H1 (cell line): ENCODE results near the gene CD48. TPM values are rescaled to one million over a fixed set of nuclear protein-coding genes. Genes with fewer than 3 reads are reported as not detected.

Experiments
- CTCF ChIA-PET: fragments of 300-600 bp; sonication (Branson Sonifier 250); formaldehyde crosslinking; loops from one replicate; lab custom pipeline; 2021; ENCODE audit not compliant: partially characterized antibody; lab: Charles Lee
- POLR2A ChIA-PET: fragments of 300-600 bp; sonication (Branson Sonifier 250); formaldehyde crosslinking; loops from one replicate; lab custom pipeline; 2021; ENCODE audit warnings: inconsistent platforms; ENCODE audit not compliant: partially characterized antibody; lab: Charles Lee
- DNase-seq, 2 experiments: peaks; one replicate each; pipeline versions ENCODE4 v3.0.0 to v3.0.0-alpha.2; 2010 to 2022; ENCODE audit warnings: low spot score in 2 of 2, low read depth in 1 of 2, mixed read lengths in 1 of 2
- FAIRE-seq: peaks from 2 replicates; lab custom pipeline; 2011; peaks lifted over from hg19 to GRCh38; lab: Jason Lieb, UNC
- H2AFZ ChIP-seq: 2 replicates; pipeline ENCODE4 v1.8.1; 2012; ENCODE audit warnings: low read length, inconsistent platforms
- H2AK5ac ChIP-seq: 2 replicates; pipeline ENCODE4 v1.6.1; 2013; ENCODE audit warnings: low read depth, low read length
- H2BK120ac ChIP-seq: replicated peaks from 2 replicates; pipeline ENCODE3; 2013; ENCODE audit warnings: low read depth, low read length, inconsistent platforms
- H2BK12ac ChIP-seq: 2 replicates; pipeline ENCODE4 v1.6.1; 2013; ENCODE audit warnings: low read depth, low read length
- H2BK15ac ChIP-seq: 2 replicates; pipeline ENCODE4 v1.6.1; 2013; ENCODE audit warnings: low read length
- H2BK20ac ChIP-seq: 2 replicates; pipeline ENCODE4 v1.6.1; 2013; ENCODE audit warnings: low read length
- H2BK5ac ChIP-seq: 2 replicates; pipeline ENCODE4 v1.6.1; 2013; ENCODE audit warnings: low read depth, low read length
- H3K14ac ChIP-seq: 2 replicates; pipeline ENCODE4 v1.6.1; 2013; ENCODE audit warnings: inconsistent platforms; ENCODE audit not compliant: insufficient read length
- H3K18ac ChIP-seq: 2 replicates; pipeline ENCODE4 v1.6.1; 2013; ENCODE audit warnings: low read length; ENCODE audit errors: extremely low read depth
- H3K23ac ChIP-seq: 2 replicates; pipeline ENCODE4 v1.6.1; 2013; ENCODE audit warnings: inconsistent platforms; ENCODE audit not compliant: insufficient read length
- H3K23me2 ChIP-seq: 2 replicates; pipeline ENCODE4 v1.6.1; 2013; ENCODE audit warnings: low read depth, low read length
- H3K27ac ChIP-seq: 2 replicates; pipeline ENCODE4 v1.6.1; 2011; ENCODE audit warnings: low read depth, low read length, inconsistent platforms
- H3K27me3 ChIP-seq, 4 experiments: replicated peaks in 1 of 4; 1 replicate in 1 of 4; 2 replicates in 3 of 4; pipeline versions ENCODE4 v1.6.1 to v1.8.1; 2011 to 2013; ENCODE audit warnings: low read length in 3 of 4, mild to moderate bottlenecking in 3 of 4, inconsistent platforms in 2 of 4, mixed read lengths in 2 of 4, moderate library complexity in 1 of 4; ENCODE audit not compliant: control insufficient read depth in 3 of 4, insufficient read depth in 3 of 4; ENCODE audit errors: extremely low read depth in 1 of 4
- H3K36me3 ChIP-seq, 4 experiments: 2 replicates each; pipeline versions ENCODE4 v1.6.1 to v1.8.1; 2011 to 2013; ENCODE audit warnings: mild to moderate bottlenecking in 4 of 4, low read length in 3 of 4, moderate library complexity in 2 of 4, control low read depth in 1 of 4, inconsistent platforms in 1 of 4; ENCODE audit not compliant: insufficient read depth in 4 of 4, control insufficient read depth in 2 of 4
- H3K4ac ChIP-seq: replicated peaks from 2 replicates; pipeline ENCODE3; 2013; ENCODE audit warnings: low read length, low read depth, mixed read lengths, inconsistent platforms; ENCODE audit not compliant: insufficient read length
- H3K4me1 ChIP-seq, 4 experiments: replicated peaks in 1 of 4; 1 replicate in 1 of 4; 2 replicates in 3 of 4; pipeline versions ENCODE4 v1.6.1 to v1.8.1; 2011 to 2013; ENCODE audit warnings: low read length in 3 of 4, inconsistent platforms in 2 of 4, mixed read lengths in 1 of 4; ENCODE audit not compliant: insufficient read depth in 4 of 4, control insufficient read depth in 3 of 4
- H3K4me2 ChIP-seq, 2 experiments: 2 replicates each; pipeline versions ENCODE4 v1.6.1 to v1.8.1; 2011 to 2013; ENCODE audit warnings: low read depth in 2 of 2, low read length in 2 of 2, control low read depth in 1 of 2, inconsistent platforms in 1 of 2, mild to moderate bottlenecking in 1 of 2; ENCODE audit not compliant: insufficient read depth in 1 of 2
- H3K4me3 ChIP-seq, 4 experiments: fragments of 200-600, 300-600 bp in 1 of 4; sonication (generic), shearing (Covaris generic), sonication (Bioruptor Twin) in 1 of 4; 2 replicates each; pipeline versions ENCODE4 v1.5.1 to v1.8.1; 2011 to 2016; ENCODE audit warnings: low read length in 4 of 4, low read depth in 3 of 4, control low read depth in 2 of 4, inconsistent platforms in 2 of 4, mild to moderate bottlenecking in 2 of 4, mixed read lengths in 1 of 4, moderate library complexity in 1 of 4; ENCODE audit not compliant: insufficient read depth in 2 of 4; ENCODE audit errors: extremely low read depth in 1 of 4
- H3K56ac ChIP-seq: replicated peaks from 2 replicates; pipeline ENCODE3; 2013; ENCODE audit warnings: low read depth, mild to moderate bottlenecking, mixed read lengths, low read length, inconsistent platforms; ENCODE audit not compliant: insufficient read length
- H3K79me1 ChIP-seq: 2 replicates; pipeline ENCODE4 v1.6.1; 2013; ENCODE audit warnings: low read depth, low read length, control low read depth
- H3K79me2 ChIP-seq, 2 experiments: 2 replicates each; pipeline versions ENCODE4 v1.6.1 to v1.8.1; 2012 to 2013; ENCODE audit warnings: low read length in 2 of 2, mild to moderate bottlenecking in 2 of 2, inconsistent platforms in 1 of 2; ENCODE audit not compliant: insufficient read depth in 2 of 2, control insufficient read depth in 1 of 2
- H3K9ac ChIP-seq, 4 experiments: replicated peaks in 1 of 4; 1 replicate in 1 of 4; 2 replicates in 3 of 4; pipeline versions ENCODE4 v1.6.1 to v1.8.1; 2011 to 2013; ENCODE audit warnings: low read depth in 3 of 4, low read length in 3 of 4, control low read depth in 2 of 4, mild to moderate bottlenecking in 2 of 4, moderate library complexity in 2 of 4, inconsistent platforms in 1 of 4; ENCODE audit errors: extremely low read depth in 1 of 4
- H3K9me3 ChIP-seq, 2 experiments: 2 replicates each; pipeline versions ENCODE4 v1.6.1 to v1.8.1; 2012 to 2013; ENCODE audit warnings: mild to moderate bottlenecking in 2 of 2, moderate library complexity in 2 of 2, control low read depth in 1 of 2, inconsistent platforms in 1 of 2, low read depth in 1 of 2, low read length in 1 of 2, mixed read lengths in 1 of 2; ENCODE audit not compliant: insufficient read depth in 2 of 2
- H4K20me1 ChIP-seq, 2 experiments: replicated peaks in 1 of 2; 2 replicates each; pipeline versions ENCODE3 to v1.8.1; 2011 to 2013; ENCODE audit warnings: inconsistent platforms in 2 of 2, low read length in 2 of 2, mild to moderate bottlenecking in 1 of 2; ENCODE audit not compliant: insufficient read depth in 2 of 2, control insufficient read depth in 1 of 2
- H4K5ac ChIP-seq: 2 replicates; pipeline ENCODE4 v1.6.1; 2013; ENCODE audit warnings: low read length, low read depth, mixed read lengths, inconsistent platforms; ENCODE audit not compliant: insufficient read length
- H4K8ac ChIP-seq: 2 replicates; pipeline ENCODE4 v1.8.0; 2013; ENCODE audit warnings: mild to moderate bottlenecking, moderate library complexity, low read length, inconsistent platforms; ENCODE audit not compliant: insufficient read depth; ENCODE audit errors: extremely low read depth
- H4K91ac ChIP-seq: replicated peaks from 2 replicates; pipeline ENCODE3; 2013; ENCODE audit warnings: low read length, mixed read lengths, inconsistent platforms; ENCODE audit not compliant: insufficient read length
- ATF2 ChIP-seq: IDR thresholded peaks from 2 replicates; pipeline ENCODE4 v1.6.1; 2012; ENCODE audit warnings: low read length, inconsistent platforms
- BACH1 ChIP-seq: IDR thresholded peaks from 2 replicates; pipeline ENCODE4 v1.6.1; 2012; ENCODE audit warnings: low read length, improper control_type of control experiment
- CBX5 ChIP-seq: fragments of 300-800, 300-1000 bp; sonication (generic); IDR thresholded peaks from 2 replicates; pipeline ENCODE4 v1.7.1; 2016; ENCODE audit warnings: antibody characterized with exemption, low read length, low read depth
- CHD2 ChIP-seq: IDR thresholded peaks from 2 replicates; pipeline ENCODE4 v1.6.1; 2012; ENCODE audit warnings: low read length, improper control_type of control experiment
- E2F6 ChIP-seq: IDR thresholded peaks from 2 replicates; pipeline ENCODE4 v1.6.1; 2012; ENCODE audit warnings: inconsistent platforms
- EGR1 ChIP-seq: IDR thresholded peaks from 2 replicates; pipeline ENCODE4 v1.6.1; 2011; ENCODE audit warnings: low read depth, low read length, borderline replicate concordance
- GTF2F1 ChIP-seq: IDR thresholded peaks from 2 replicates; pipeline ENCODE4 v1.6.1; 2012; ENCODE audit warnings: low read depth, low read length, improper control_type of control experiment, borderline replicate concordance
- KDM1A ChIP-seq: fragments of 200-600, 300-600 bp; sonication (generic); IDR thresholded peaks from 2 replicates; pipeline ENCODE4 v1.7.1; 2016; ENCODE audit warnings: mild to moderate bottlenecking, low read length, borderline replicate concordance
- NRF1 ChIP-seq: IDR thresholded peaks from 2 replicates; pipeline ENCODE4 v1.6.1; 2011; ENCODE audit warnings: mild to moderate bottlenecking, low read depth, low read length, improper control_type of control experiment
- RBBP5 ChIP-seq: IDR thresholded peaks from 2 replicates; pipeline ENCODE4 v1.7.1; 2012; ENCODE audit warnings: low read depth, mild to moderate bottlenecking, inconsistent platforms, low read length, moderate library complexity, borderline replicate concordance
- RXRA ChIP-seq: IDR thresholded peaks from 2 replicates; pipeline ENCODE4 v1.6.1; 2011; ENCODE audit warnings: low read depth, mild to moderate bottlenecking, low read length, moderate library complexity; ENCODE audit not compliant: insufficient read depth
- SP4 ChIP-seq: IDR thresholded peaks from 2 replicates; pipeline ENCODE4 v1.6.1; 2012; ENCODE audit warnings: low read length, inconsistent platforms
- TCF12 ChIP-seq: IDR thresholded peaks from 2 replicates; pipeline ENCODE4 v1.6.1; 2011; ENCODE audit warnings: low read depth, mild to moderate bottlenecking, low read length
- WGBS, 2 experiments: shearing (Covaris generic) in 1 of 2; methylation state at CpG; one replicate each; pipeline versions ENCODE4 v1.1.6 to v1.1.7; 2013 to 2015; ENCODE audit warnings: low lambda C conversion rate in 2 of 2, mixed read lengths in 2 of 2, inconsistent platforms in 1 of 2, low coverage in 1 of 2, missing lambda C conversion rate in 1 of 2; ENCODE audit not compliant: insufficient replicate concordance in 2 of 2, insufficient coverage in 1 of 2, insufficient read length in 1 of 2; ENCODE audit errors: extremely low coverage in 1 of 2, missing lambda C conversion rate in 1 of 2; 5-methylcytosine and 5-hydroxymethylcytosine counted together
- polyA plus RNA-seq, 7 experiments: library from polyadenylated mRNA; depleted of rRNA in 3 of 7; stranded (reverse) in 5 of 7; unstranded in 2 of 7; fragments of >200 nt in 5 of 7; fragments of 200-250 nt in 2 of 7; gene quantifications; 1 replicate in 5 of 7; 2 replicates in 1 of 7; 4 replicates in 1 of 7; pipeline versions ENCODE4 v1.2.1 to v1.2.3, GENCODE V29; 2011 to 2013; ENCODE audit warnings: missing spikeins in 2 of 7, mixed read lengths in 2 of 7
- total RNA-seq: library from RNA; stranded (reverse); fragmentation: NEBNext Ultra II Directional; extraction: Animal tissue kit (Norgen Biotek cat#: 25700); gene quantifications from 2 replicates; pipeline ENCODE4 v1.2.1, GENCODE V29; 2021

CD48 gene
- total and polyA plus RNA-seq, 2 of the 8 experiments (the other 6 are each of a cell fraction or from before 2014, with no cell fraction given): 0.08 TPM; not detected in 1

- Histone ChIP-seq H3K79me1 (no peaks in the 10 kb centered on the region), H3K27me3 (no peaks in the 10 kb centered on the region), H3K9ac (no peak overlapping the region), H3K4ac (no peak overlapping the region), H2AFZ (no peak overlapping the region), H4K5ac (no peak overlapping the region), H3K4me1 (no peaks in the 10 kb centered on the region), H3K27ac (no peak overlapping the region), H3K36me3 (no peaks in the 10 kb centered on the region), H3K23me2 (no peaks in the 10 kb centered on the region), H3K79me2 (no peaks in the 10 kb centered on the region), H4K8ac (no peak overlapping the region), H2BK15ac (no peak overlapping the region), H3K9me3 (no peaks in the 10 kb centered on the region), H4K20me1 (no peaks in the 10 kb centered on the region), H3K18ac (no peak overlapping the region), H3K14ac (no peak overlapping the region), H2BK12ac (no peak overlapping the region), H3K4me2 (no peak overlapping the region), H2BK120ac (no peak overlapping the region), H2BK20ac (no peak overlapping the region), H4K91ac (no peak overlapping the region), H2AK5ac (no peak overlapping the region), H3K4me3 (no peak overlapping the region), H2BK5ac (no peak overlapping the region), H3K23ac (no peak overlapping the region), H3K56ac (no peak overlapping the region)
- no peak for DNase-seq
- ChIA-PET CTCF (interaction anchor here (1.8 kb wide), 2 partner anchors 9 to 46 kb away, joined by 4 to 7 read pairs; no protein-coding TSS in a partner anchor), POLR2A (no interaction called here)
- WGBS, 2 experiments: 80% methylated on average over 1 of the region's 1 CpG; no CpG with 5 or more reads in 1 of the 2 experiments
- no peak for FAIRE-seq
- no peak for TF ChIP-seq TCF12
- TF ChIP-seq KDM1A: no peak
- TF ChIP-seq GTF2F1: no peak
- no peak for TF ChIP-seq CBX5
- no peak for TF ChIP-seq RBBP5
- TF ChIP-seq E2F6: no peak
- TF ChIP-seq EGR1: no peak
- TF ChIP-seq NRF1: no peak
- no peak for TF ChIP-seq SP4
- no peak for TF ChIP-seq BACH1
- no peak for TF ChIP-seq ATF2
- no peak for TF ChIP-seq RXRA
- TF ChIP-seq CHD2: no peak
These were observed 20.4 kb upstream of the CD48 start for GRCh38 chr1:160731990-160732389.
